A673 (cell line): ENCODE data around the gene GPC6. TPM values are rescaled to one million over a fixed set of nuclear protein-coding genes. Genes with fewer than 3 reads are reported as not detected.

Experiments used
- BruUV-seq: library from RNA; stranded (reverse); fragments of 400-500 nt; replicated peaks from 2 replicates; lab custom pipeline; 2021; lab: Mats Ljungman, UMichigan
- CTCF ChIA-PET: fragments of 300-600 bp; sonication (Branson Sonifier 250); formaldehyde crosslinking; loops from one replicate; lab custom pipeline; 2022; ENCODE audit warnings: antibody characterized with exemption; lab: Charles Lee
- POLR2A ChIA-PET: fragments of 300-600 bp; sonication (Branson Sonifier 250); formaldehyde crosslinking; loops from one replicate; lab custom pipeline; 2022; ENCODE audit warnings: antibody characterized with exemption; ENCODE audit not compliant: low non-redundant PET; lab: Charles Lee
- DNase-seq: peaks from one replicate; pipeline ENCODE4 v3.0.0-alpha.2; 2015; ENCODE audit warnings: low spot score
- H3K27ac ChIP-seq: fragments of 200-600 bp; sonication (generic); 2 replicates; pipeline ENCODE4 v1.5.1; 2016; ENCODE audit warnings: mixed run types, low read depth, mild to moderate bottlenecking, mixed read lengths, antibody characterized with exemption, low read length; ENCODE audit not compliant: poor library complexity, severe bottlenecking
- H3K27me3 ChIP-seq: fragments of 200-600 bp; sonication (generic); replicated peaks from 2 replicates; pipeline ENCODE4 v1.6.1; 2017; ENCODE audit warnings: mixed run types, low read depth, mild to moderate bottlenecking, mixed read lengths, antibody characterized with exemption, low read length; ENCODE audit not compliant: insufficient read depth, poor library complexity
- H3K36me3 ChIP-seq: fragments of 200-600 bp; sonication (generic); 2 replicates; pipeline ENCODE4 v1.6.1; 2016; ENCODE audit warnings: mixed run types, mild to moderate bottlenecking, mixed read lengths, antibody characterized with exemption, low read length; ENCODE audit not compliant: insufficient read depth, poor library complexity, severe bottlenecking
- H3K4me1 ChIP-seq: fragments of 200-600 bp; sonication (generic); 2 replicates; pipeline ENCODE4 v1.6.1; 2017; ENCODE audit warnings: mixed run types, mild to moderate bottlenecking, mixed read lengths, antibody characterized with exemption, low read length; ENCODE audit not compliant: insufficient read depth, poor library complexity, severe bottlenecking
- H3K4me3 ChIP-seq: fragments of 200-600 bp; sonication (generic); 2 replicates; pipeline ENCODE4 v1.5.1; 2016; ENCODE audit warnings: low read depth, mixed run types, mild to moderate bottlenecking, mixed read lengths, low read length; ENCODE audit not compliant: poor library complexity, severe bottlenecking
- H3K9me3 ChIP-seq: fragments of 200-600 bp; sonication (generic); 2 replicates; pipeline ENCODE4 v1.6.1; 2016; ENCODE audit warnings: mixed run types, low read depth, mild to moderate bottlenecking, mixed read lengths, antibody characterized with exemption, low read length; ENCODE audit not compliant: poor library complexity, severe bottlenecking
- EZH2 ChIP-seq: fragments of 200-600 bp; sonication (generic); IDR thresholded peaks from 2 replicates; pipeline ENCODE4 v1.6.1; 2017; ENCODE audit warnings: borderline replicate concordance, low read depth, mild to moderate bottlenecking, mixed read lengths, antibody characterized with exemption, low read length; ENCODE audit not compliant: poor library complexity, severe bottlenecking
- intact Hi-C: fragments of 100-400 bp; cut with micrococcal nuclease; formaldehyde crosslinking; loops from one replicate; pipeline ENCODE4 v1.10.0; 2022; ENCODE audit not compliant: unreplicated experiment
- total RNA-seq: library from RNA; stranded (reverse); gene quantifications from 2 replicates; pipeline ENCODE4 v1.2.3, GENCODE V29; 2021
- TF ChIP-seq, protein P1 (sequence below): fragments of 300-800, 200-600 bp; sonication (generic); conservative IDR thresholded peaks from 2 replicates; pipeline ENCODE4 v1.5.1; 2017; ENCODE audit warnings: low read depth, mild to moderate bottlenecking, antibody characterized with exemption, low read length, moderate library complexity, mixed read lengths

Gene GPC6
- total RNA-seq, 1 experiment from 2014 or later, result 23.3 TPM

DNA sequence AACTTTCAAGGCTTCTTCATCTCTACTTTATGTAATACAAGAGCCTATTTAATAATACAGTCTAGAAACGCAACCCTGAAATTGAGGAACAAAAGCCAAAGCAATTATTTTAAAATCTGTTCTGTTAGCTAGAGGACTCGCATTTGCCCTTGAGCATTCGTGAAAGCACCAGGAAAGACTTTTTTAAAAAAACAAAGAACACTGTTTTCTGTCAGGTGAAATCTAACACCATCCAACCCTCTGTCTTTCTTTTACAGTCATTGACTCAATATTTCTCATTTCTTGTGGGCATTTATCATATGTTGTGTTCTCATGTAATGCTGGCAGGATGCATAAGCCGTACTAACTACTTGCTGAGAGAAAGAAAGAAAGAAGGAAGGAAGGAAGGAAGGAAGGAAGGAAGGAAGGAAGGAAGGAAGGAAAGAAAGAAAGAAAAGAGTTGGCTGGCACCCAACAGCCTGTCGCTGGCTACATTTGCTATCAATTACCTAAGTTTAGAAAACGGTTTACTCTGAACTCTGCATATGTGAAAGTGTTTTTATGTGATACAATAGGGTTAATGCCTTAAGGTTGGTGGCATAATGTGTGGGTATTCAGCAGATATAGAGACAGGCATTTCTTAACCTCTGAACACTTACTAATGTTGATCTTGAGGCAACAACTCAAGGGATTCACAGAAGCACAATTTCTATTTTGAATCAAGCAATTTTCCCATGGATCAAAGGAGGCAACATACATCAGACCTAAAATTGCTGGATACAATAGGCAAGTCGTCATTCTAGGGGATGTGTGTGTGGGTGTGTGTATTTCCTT is 807.4 kb downstream of the GPC6 start:
- ChIA-PET CTCF (interaction anchor here (0.6 kb wide), 1 partner anchor 237 kb away, joined by 3 read pairs; no protein-coding TSS in a partner anchor), POLR2A (no interaction called here)
- Histone ChIP-seq H3K4me3 (no peak overlapping the region), H3K4me1 (peaks cover 71% of the 10 kb centered on the region), H3K9me3 (no peaks in the 10 kb centered on the region), H3K36me3 (no peaks in the 10 kb centered on the region), H3K27ac (peak overlapping the region; percentile 99), H3K27me3 (no peaks in the 10 kb centered on the region)
- no TSS peak for BruUV-seq
- no peak for TF ChIP-seq EZH2
- TF ChIP-seq, protein P1, sequence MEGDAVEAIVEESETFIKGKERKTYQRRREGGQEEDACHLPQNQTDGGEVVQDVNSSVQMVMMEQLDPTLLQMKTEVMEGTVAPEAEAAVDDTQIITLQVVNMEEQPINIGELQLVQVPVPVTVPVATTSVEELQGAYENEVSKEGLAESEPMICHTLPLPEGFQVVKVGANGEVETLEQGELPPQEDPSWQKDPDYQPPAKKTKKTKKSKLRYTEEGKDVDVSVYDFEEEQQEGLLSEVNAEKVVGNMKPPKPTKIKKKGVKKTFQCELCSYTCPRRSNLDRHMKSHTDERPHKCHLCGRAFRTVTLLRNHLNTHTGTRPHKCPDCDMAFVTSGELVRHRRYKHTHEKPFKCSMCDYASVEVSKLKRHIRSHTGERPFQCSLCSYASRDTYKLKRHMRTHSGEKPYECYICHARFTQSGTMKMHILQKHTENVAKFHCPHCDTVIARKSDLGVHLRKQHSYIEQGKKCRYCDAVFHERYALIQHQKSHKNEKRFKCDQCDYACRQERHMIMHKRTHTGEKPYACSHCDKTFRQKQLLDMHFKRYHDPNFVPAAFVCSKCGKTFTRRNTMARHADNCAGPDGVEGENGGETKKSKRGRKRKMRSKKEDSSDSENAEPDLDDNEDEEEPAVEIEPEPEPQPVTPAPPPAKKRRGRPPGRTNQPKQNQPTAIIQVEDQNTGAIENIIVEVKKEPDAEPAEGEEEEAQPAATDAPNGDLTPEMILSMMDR, result no peak
- peak; percentile 97 for DNase-seq
- intact Hi-C loops, result loop anchor here (1.0 to 10.0 kb wide), 10 partner anchors 72 to 1462 kb away; partner anchors contain the start of gene GPC6

DNA sequence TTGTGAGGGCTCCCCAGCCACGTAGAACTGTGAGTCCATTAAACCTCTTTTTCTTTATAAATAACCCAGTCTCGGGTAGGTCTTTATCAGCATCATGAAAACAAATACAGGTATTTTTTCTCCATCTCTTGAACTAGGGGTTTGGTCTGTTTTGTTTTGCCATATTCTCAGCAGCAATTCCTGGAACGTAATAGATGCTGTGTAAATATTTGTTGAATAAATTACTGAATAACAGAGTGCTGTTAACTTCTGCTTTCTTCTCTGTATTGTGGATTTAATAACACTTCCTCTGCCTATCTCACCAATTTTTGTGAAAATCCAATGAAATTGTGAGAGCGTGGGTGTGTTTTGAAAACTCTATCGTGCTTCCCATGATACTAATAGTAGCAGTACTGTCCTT is 823.4 kb downstream of the GPC6 start:
- Histone ChIP-seq H3K36me3 (no peaks in the 10 kb centered on the region), H3K27me3 (no peaks in the 10 kb centered on the region), H3K9me3 (no peaks in the 10 kb centered on the region), H3K4me3 (no peak overlapping the region), H3K4me1 (peaks cover 14% of the 10 kb centered on the region), H3K27ac (no peak overlapping the region)
- no peak for DNase-seq
- BruUV-seq, result no TSS peak
- CTCF ChIA-PET, result no interaction called here
- POLR2A ChIA-PET, result no interaction called here
- intact Hi-C loops, result no loop called here
- TF ChIP-seq EZH2, result no peak
- TF ChIP-seq, protein P1, result no peak

DNA sequence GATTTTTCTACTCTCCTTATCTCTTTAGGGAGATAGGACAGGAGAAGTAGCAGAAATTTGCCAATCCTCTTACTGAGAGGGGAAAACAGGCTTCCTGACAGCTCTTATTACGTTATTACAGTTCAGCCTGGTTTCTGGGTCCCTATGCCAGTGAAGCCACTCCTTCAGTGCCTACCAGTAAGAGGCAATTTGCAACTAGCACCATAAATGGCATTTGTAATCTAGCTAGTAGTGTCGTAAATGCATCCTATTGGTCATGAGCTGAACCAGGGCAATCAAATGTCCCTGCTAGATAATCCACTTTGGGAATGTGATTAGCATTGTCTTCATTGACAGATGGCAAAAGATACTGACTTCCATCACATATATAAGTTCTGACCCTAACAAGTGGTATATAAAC is 824.1 kb downstream of the GPC6 start:
- no peaks in the 10 kb centered on the region for H3K36me3 ChIP-seq
- peaks cover 16% of the 10 kb centered on the region for H3K4me1 ChIP-seq
- H3K27me3 ChIP-seq, result no peaks in the 10 kb centered on the region
- ChIA-PET CTCF (no interaction called here), POLR2A (no interaction called here)
- no peaks in the 10 kb centered on the region for H3K9me3 ChIP-seq
- H3K27ac ChIP-seq, result no peak overlapping the region
- intact Hi-C loops, result no loop called here
- H3K4me3 ChIP-seq, result no peak overlapping the region
- no peak for TF ChIP-seq EZH2
- TF ChIP-seq, protein P1, result no peak
- BruUV-seq, result no TSS peak
- DNase-seq, result no peak
